Measurements from ENCODE around the gene BRINP2. TPM values are rescaled to one million over a fixed set of nuclear protein-coding genes. Genes with fewer than 3 reads are reported as not detected.

Gene BRINP2
- total and polyA plus RNA-seq, 2 of the 8 experiments (the other 6 are each of a cell fraction or from before 2014, with no cell fraction given) = 0.39 to 0.42 TPM

DNA sequence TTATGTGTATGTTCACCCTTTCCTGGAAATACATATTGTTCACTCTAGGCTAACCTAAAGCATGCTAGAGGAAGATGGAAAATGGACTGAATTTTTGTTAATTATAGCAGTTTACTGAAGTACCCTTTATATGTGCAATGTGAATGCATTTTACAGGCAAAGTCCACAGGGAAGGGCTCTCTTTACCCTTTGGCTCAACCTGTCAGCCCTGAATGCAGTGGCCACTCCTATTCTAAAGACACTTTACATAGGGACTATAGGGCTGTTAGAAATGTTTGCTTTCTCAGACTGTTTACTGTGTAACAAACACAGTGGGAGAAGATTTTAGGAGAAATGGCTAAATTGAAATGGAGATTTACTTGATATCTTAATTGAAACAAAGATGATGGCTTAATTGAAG, 78.5 kb downstream of the BRINP2 start:
- FAIRE-seq (no peak), DNase-seq (ENCODE audit: low read depth in 1 of 2, low spot score in 2 of 2) (no peak)
- no peaks in the 10 kb centered on the region for H3K36me3 ChIP-seq (ENCODE audit: control insufficient read depth in 2 of 4, insufficient read depth in 4 of 4, low read length in 3 of 4)
- no peak overlapping the region for H2BK12ac ChIP-seq (ENCODE audit: low read depth, low read length)
- no peak overlapping the region for H4K91ac ChIP-seq (replicated peaks; ENCODE audit: insufficient read length, low read length)
- no peak overlapping the region for H3K27ac ChIP-seq (ENCODE audit: low read depth, low read length)
- H3K4me3 ChIP-seq (ENCODE audit: extremely low read depth in 1 of 4, insufficient read depth in 2 of 4, low read depth in 3 of 4, low read length in 4 of 4) = no peak overlapping the region
- no peaks in the 10 kb centered on the region; a peak in 3 of 7 replicates for H3K4me1 ChIP-seq (replicated peaks in 1 of 4; ENCODE audit: control insufficient read depth in 3 of 4, insufficient read depth in 4 of 4, low read length in 3 of 4)
- H3K23ac ChIP-seq (ENCODE audit: insufficient read length) = no peak overlapping the region
- no peaks in the 10 kb centered on the region for H3K27me3 ChIP-seq (replicated peaks in 1 of 4; ENCODE audit: control insufficient read depth in 3 of 4, extremely low read depth in 1 of 4, insufficient read depth in 3 of 4, low read length in 3 of 4)
- H3K9ac ChIP-seq (replicated peaks in 1 of 4; ENCODE audit: extremely low read depth in 1 of 4, low read depth in 3 of 4, low read length in 3 of 4) = no peak overlapping the region
- no peak overlapping the region for H4K8ac ChIP-seq (ENCODE audit: extremely low read depth, insufficient read depth, low read length)
- no peaks in the 10 kb centered on the region for H3K9me3 ChIP-seq (ENCODE audit: insufficient read depth in 2 of 2, low read depth in 1 of 2, low read length in 1 of 2)
- no peak overlapping the region for H4K5ac ChIP-seq (ENCODE audit: insufficient read length, low read depth, low read length)
- no peak overlapping the region for H2AFZ ChIP-seq (ENCODE audit: low read length)
- H4K20me1 ChIP-seq (replicated peaks in 1 of 2; ENCODE audit: control insufficient read depth in 1 of 2, insufficient read depth in 2 of 2, low read length in 2 of 2) = no peaks in the 10 kb centered on the region
- H2AK5ac ChIP-seq (ENCODE audit: low read depth, low read length) = no peak overlapping the region
- H3K79me2 ChIP-seq (ENCODE audit: control insufficient read depth in 1 of 2, insufficient read depth in 2 of 2, low read length in 2 of 2) = no peaks in the 10 kb centered on the region
- H3K23me2 ChIP-seq (ENCODE audit: low read depth, low read length) = no peaks in the 10 kb centered on the region; the same call in 1 of the 2 replicates
- no peak overlapping the region for H2BK120ac ChIP-seq (replicated peaks; ENCODE audit: low read depth, low read length)
- no peak overlapping the region for H2BK5ac ChIP-seq (ENCODE audit: low read depth, low read length)
- ChIA-PET POLR2A (ENCODE audit: partially characterized antibody) (no interaction called here), CTCF (ENCODE audit: partially characterized antibody) (interaction anchor here (0.7 kb wide), 1 partner anchor 1158 kb away, joined by 3 read pairs; no protein-coding TSS in a partner anchor)
- no peak overlapping the region for H3K18ac ChIP-seq (ENCODE audit: extremely low read depth, low read length)
- H2BK15ac ChIP-seq (ENCODE audit: low read length) = no peak overlapping the region
- no peak overlapping the region for H2BK20ac ChIP-seq (ENCODE audit: low read length)
- H3K14ac ChIP-seq (ENCODE audit: insufficient read length) = no peak overlapping the region
- no peak overlapping the region for H3K56ac ChIP-seq (replicated peaks; ENCODE audit: insufficient read length, low read depth, low read length)
- H3K4ac ChIP-seq (replicated peaks; ENCODE audit: insufficient read length, low read depth, low read length) = no peak overlapping the region
- no peak overlapping the region for H3K4me2 ChIP-seq (ENCODE audit: insufficient read depth in 1 of 2, low read depth in 2 of 2, low read length in 2 of 2)
- no peaks in the 10 kb centered on the region for H3K79me1 ChIP-seq (ENCODE audit: low read depth, low read length)
- TF ChIP-seq CBX8 (IDR thresholded peaks at IDR 0.05; ENCODE audit: borderline replicate concordance, low read depth, low read length) = no peak
- TF ChIP-seq CEBPB (IDR thresholded peaks at IDR 0.05; ENCODE audit: low read depth, low read length) = no peak

Measured in H1 (cell line).